ENCODE measurements around the gene CLEC1B.
"Not testable (repeated sequence)": the region's sequence is repeated elsewhere in the genome, so short reads cannot be mapped to it uniquely, and the experiment has no call there.

CLEC1B gene

GRCh38 chr12:9973949-9974348 lies 25.0 kb downstream of the CLEC1B start:
- DNase-seq: no peak

GRCh38 chr12:9971181-9971580 lies 27.7 kb downstream of the CLEC1B start, which contains the start of gene CLEC12A:
CLEC12A (plus strand) TSS chr12:9971409; CDS start chr12:9971597, 188 bp downstream.
- no peak for DNase-seq

- DNase-seq: no peak
Observed at GRCh38 chr12:9969673-9970072, 29.2 kb downstream of the CLEC1B start.

- no peak for DNase-seq
Observed at GRCh38 chr12:9961901-9962300, 37.0 kb downstream of the CLEC1B start.

GRCh38 chr12:9961106-9961505 lies 37.8 kb downstream of the CLEC1B start:
- DNase-seq: no peak

- no peak for DNase-seq
Observed at GRCh38 chr12:9960590-9960989, 38.3 kb downstream of the CLEC1B start.

- DNase-seq: no peak
Observed at GRCh38 chr12:9957834-9958233, 41.1 kb downstream of the CLEC1B start.

GRCh38 chr12:9952954-9953729 lies 45.8 kb downstream of the CLEC1B start:
- DNase-seq: not testable (repeated sequence)

- DNase-seq: no peak
Observed at GRCh38 chr12:9951026-9951675, 47.8 kb downstream of the CLEC1B start.

GRCh38 chr12:9948606-9949296 lies 50.2 kb downstream of the CLEC1B start:
- DNase-seq: no peak

- no peak for DNase-seq
Observed at GRCh38 chr12:9947674-9948073, 51.2 kb downstream of the CLEC1B start.

GRCh38 chr12:9944391-9944790 lies 54.5 kb downstream of the CLEC1B start:
- DNase-seq: no peak

GRCh38 chr12:9943240-9943639 lies 55.7 kb downstream of the CLEC1B start:
- DNase-seq: no peak

Measured in NCI-H446 (cell line).